ENCODE measurements around the gene CAPN8. TPM values are rescaled to one million over a fixed set of nuclear protein-coding genes. Genes with fewer than 3 reads are reported as not detected.

The CAPN8 gene
- total RNA-seq, 1 donor from 2014 or later: not detected

DNA sequence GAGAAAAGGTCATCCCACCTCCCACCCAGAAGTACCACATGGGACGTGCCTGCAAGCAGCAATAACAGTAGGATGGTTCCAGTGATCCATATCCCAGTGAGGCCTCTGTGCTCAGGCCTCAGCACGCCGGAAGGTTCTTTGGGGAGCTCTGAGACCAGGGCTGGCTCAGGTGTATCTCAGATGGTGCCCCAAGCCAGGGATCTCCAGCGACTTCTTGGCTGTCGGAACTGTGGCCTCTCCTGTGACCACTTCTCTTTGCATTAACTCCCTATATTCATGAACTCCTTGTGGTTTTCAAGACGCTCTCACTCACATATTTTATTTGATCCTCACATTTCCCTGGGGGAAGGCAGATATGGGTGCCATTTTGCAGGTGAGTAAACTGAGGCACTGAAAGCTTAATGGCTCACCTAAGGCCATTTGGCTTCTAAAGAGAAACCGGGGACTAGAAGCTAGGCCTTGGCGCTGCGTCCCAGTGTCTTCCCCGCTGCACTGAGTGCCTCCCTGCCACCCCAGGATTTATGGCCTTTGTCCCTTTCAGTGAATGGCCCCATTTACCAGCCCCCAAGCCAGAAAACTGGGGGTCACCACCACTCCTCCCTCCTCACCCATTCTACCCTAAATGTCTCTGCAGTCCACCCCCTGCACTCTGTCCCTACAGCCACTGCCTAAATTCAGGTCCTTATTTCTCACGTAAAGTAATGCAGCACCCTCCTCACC is 170.4 kb downstream of the CAPN8 start:
- Histone ChIP-seq H4K20me1 (ENCODE audit: insufficient read depth, low read length) (no peaks in the 10 kb centered on the region), H3K9me3 (ENCODE audit: insufficient read depth, low read depth, low read length) (no peaks in the 10 kb centered on the region), H3K27ac (ENCODE audit: low read depth, low read length) (no peak overlapping the region), H3K27me3 (ENCODE audit: insufficient read depth, low read length) (no peaks in the 10 kb centered on the region), H3K79me2 (ENCODE audit: insufficient read depth, low read length) (no peaks in the 10 kb centered on the region), H2AFZ (ENCODE audit: low read depth, low read length) (no peak overlapping the region), H3K4me2 (ENCODE audit: low read length) (no peak overlapping the region), H3K36me3 (ENCODE audit: insufficient read depth, low read length) (no peaks in the 10 kb centered on the region), H3K4me3 (ENCODE audit: insufficient read depth, low read depth, low read length) (no peak overlapping the region), H3K4me1 (ENCODE audit: insufficient read depth, low read length) (peaks cover 4% of the 10 kb centered on the region), H3K9ac (ENCODE audit: low read length) (no peak overlapping the region)
- Mint-ChIP-seq H3K27me3 (ENCODE audit: low read depth, unreplicated experiment) (peaks cover 17% of the 10 kb centered on the region), H3K9me3 (ENCODE audit: unreplicated experiment) (peaks cover 4% of the 10 kb centered on the region), H3K4me3 (ENCODE audit: unreplicated experiment) (no peak overlapping the region), H3K4me1 (ENCODE audit: low read depth, unreplicated experiment) (peaks cover 5% of the 10 kb centered on the region), H3K27ac (ENCODE audit: unreplicated experiment) (no peak overlapping the region), H3K36me3 (ENCODE audit: low read depth, unreplicated experiment) (no peaks in the 10 kb centered on the region)
- TF ChIP-seq EZH2 (IDR thresholded peaks at IDR 0.05; ENCODE audit: insufficient read depth, low read length): no peak
- TF ChIP-seq, protein P1, sequence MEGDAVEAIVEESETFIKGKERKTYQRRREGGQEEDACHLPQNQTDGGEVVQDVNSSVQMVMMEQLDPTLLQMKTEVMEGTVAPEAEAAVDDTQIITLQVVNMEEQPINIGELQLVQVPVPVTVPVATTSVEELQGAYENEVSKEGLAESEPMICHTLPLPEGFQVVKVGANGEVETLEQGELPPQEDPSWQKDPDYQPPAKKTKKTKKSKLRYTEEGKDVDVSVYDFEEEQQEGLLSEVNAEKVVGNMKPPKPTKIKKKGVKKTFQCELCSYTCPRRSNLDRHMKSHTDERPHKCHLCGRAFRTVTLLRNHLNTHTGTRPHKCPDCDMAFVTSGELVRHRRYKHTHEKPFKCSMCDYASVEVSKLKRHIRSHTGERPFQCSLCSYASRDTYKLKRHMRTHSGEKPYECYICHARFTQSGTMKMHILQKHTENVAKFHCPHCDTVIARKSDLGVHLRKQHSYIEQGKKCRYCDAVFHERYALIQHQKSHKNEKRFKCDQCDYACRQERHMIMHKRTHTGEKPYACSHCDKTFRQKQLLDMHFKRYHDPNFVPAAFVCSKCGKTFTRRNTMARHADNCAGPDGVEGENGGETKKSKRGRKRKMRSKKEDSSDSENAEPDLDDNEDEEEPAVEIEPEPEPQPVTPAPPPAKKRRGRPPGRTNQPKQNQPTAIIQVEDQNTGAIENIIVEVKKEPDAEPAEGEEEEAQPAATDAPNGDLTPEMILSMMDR (IDR thresholded peaks at IDR 0.05; ENCODE audit: insufficient read depth, low read depth, low read length): no peak
- FAIRE-seq (no peak), DNase-seq (ENCODE audit: low read depth) (no peak)

GRCh38 chr1:223492044-223492443 is 173.5 kb downstream of the CAPN8 start:
- Mint-ChIP-seq H3K4me1 (ENCODE audit: low read depth, unreplicated experiment) (peaks cover 8% of the 10 kb centered on the region), H3K36me3 (ENCODE audit: low read depth, unreplicated experiment) (no peaks in the 10 kb centered on the region), H3K27me3 (ENCODE audit: low read depth, unreplicated experiment) (peaks cover 19% of the 10 kb centered on the region), H3K27ac (ENCODE audit: unreplicated experiment) (no peak overlapping the region), H3K4me3 (ENCODE audit: unreplicated experiment) (no peak overlapping the region), H3K9me3 (ENCODE audit: unreplicated experiment) (no peaks in the 10 kb centered on the region)
- Histone ChIP-seq H4K20me1 (ENCODE audit: insufficient read depth, low read length) (no peaks in the 10 kb centered on the region), H3K9ac (ENCODE audit: low read length) (no peak overlapping the region), H3K36me3 (ENCODE audit: insufficient read depth, low read length) (no peaks in the 10 kb centered on the region), H3K4me2 (ENCODE audit: low read length) (no peak overlapping the region), H3K9me3 (ENCODE audit: insufficient read depth, low read depth, low read length) (no peaks in the 10 kb centered on the region), H3K27me3 (ENCODE audit: insufficient read depth, low read length) (no peaks in the 10 kb centered on the region), H2AFZ (ENCODE audit: low read depth, low read length) (no peak overlapping the region), H3K27ac (ENCODE audit: low read depth, low read length) (no peak overlapping the region), H3K79me2 (ENCODE audit: insufficient read depth, low read length) (no peaks in the 10 kb centered on the region), H3K4me3 (ENCODE audit: insufficient read depth, low read depth, low read length) (no peak overlapping the region), H3K4me1 (ENCODE audit: insufficient read depth, low read length) (no peaks in the 10 kb centered on the region)
- TF ChIP-seq, protein P1 (IDR thresholded peaks at IDR 0.05; ENCODE audit: insufficient read depth, low read depth, low read length): no peak
- TF ChIP-seq EZH2 (IDR thresholded peaks at IDR 0.05; ENCODE audit: insufficient read depth, low read length): no peak
- no peak for FAIRE-seq
- DNase-seq (ENCODE audit: low read depth): no peak

Other genes starting within 250 kb of the CAPN8 start
- 340 and 391 TPM in 2 replicates for gene CAPN2, start 46.8 kb upstream of the CAPN8 start, total RNA-seq
- gene TP53BP2, start 180.2 kb upstream of the CAPN8 start, total RNA-seq: 42.3 and 46.6 TPM in 2 replicates